T-helper 1 cell treated with Interleukin-12 subunit alpha and Interleukin-12 subunit beta and Interleukin-4 antibody, amounts not matched to agents 30 μg/mL and 1 μg/mL, for 36 hours (primary cell): Measurements from ENCODE around the gene TAGLN2.

Experiments
- H3K27ac Mint-ChIP-seq: one replicate; pipeline ENCODE4 v1.8.0; 2021; ENCODE audit warnings: mild to moderate bottlenecking, mixed read lengths
- H3K27me3 Mint-ChIP-seq: one replicate; pipeline ENCODE4 v1.8.0; 2021; ENCODE audit warnings: low read depth, mixed read lengths
- H3K36me3 Mint-ChIP-seq: one replicate; pipeline ENCODE4 v1.8.0; 2021; ENCODE audit warnings: low read depth, mixed read lengths
- H3K4me1 Mint-ChIP-seq: one replicate; pipeline ENCODE4 v1.8.0; 2021; ENCODE audit warnings: low read depth, mixed read lengths
- H3K4me3 Mint-ChIP-seq: one replicate; pipeline ENCODE4 v1.8.0; 2021; ENCODE audit warnings: mild to moderate bottlenecking, moderate library complexity, mixed read lengths
- H3K9me3 Mint-ChIP-seq: one replicate; pipeline ENCODE4 v1.8.0; 2021; ENCODE audit warnings: mixed read lengths

Gene TAGLN2

DNA sequence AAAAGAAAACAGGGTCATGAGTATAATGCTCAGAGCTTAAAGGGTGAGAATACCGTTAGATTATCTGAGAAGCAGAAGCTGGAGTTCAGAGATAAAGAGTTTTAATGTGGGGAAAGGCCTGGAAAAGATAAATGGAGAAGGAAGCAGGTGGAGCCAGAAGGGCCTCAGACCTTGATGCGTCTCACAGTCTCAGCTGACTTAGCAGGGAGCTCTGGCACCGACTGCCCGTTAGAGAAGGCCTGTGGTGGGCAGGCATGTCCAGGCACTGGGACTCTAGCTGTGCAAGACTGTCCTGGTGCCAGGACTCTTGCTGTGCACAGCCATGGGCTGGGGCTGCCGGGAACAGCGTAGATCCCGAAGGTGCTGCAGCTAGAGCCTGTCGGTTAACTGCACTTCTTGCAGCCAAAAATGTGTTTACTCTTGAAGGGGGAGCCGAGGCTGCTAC, 32.5 kb upstream of the TAGLN2 start:
- Mint-ChIP-seq H3K27me3 (peaks cover 33% of the 10 kb centered on the region), H3K4me3 (no peak overlapping the region), H3K36me3 (no peaks in the 10 kb centered on the region), H3K4me1 (peaks cover 3% of the 10 kb centered on the region), H3K9me3 (no peaks in the 10 kb centered on the region), H3K27ac (no peak overlapping the region)

DNA sequence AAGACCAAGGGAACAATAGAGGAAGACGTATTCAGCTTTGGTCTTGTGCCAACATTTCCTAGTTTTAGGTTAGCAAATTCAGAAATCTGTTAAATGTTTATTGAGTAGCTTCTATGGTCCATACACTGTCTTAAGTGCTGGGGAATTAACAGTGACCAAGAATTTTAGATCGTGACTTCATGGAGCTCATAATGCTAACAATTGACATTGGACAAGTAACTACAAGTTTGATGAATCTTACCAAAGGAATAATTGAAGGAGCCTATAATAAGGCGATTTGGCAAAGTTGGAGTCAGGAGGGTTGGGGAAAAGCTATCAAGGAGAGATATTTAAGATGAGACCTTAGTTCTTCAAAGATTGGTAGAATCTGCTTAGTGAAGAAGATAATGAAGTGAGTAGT, 30.1 kb upstream of the TAGLN2 start:
- Mint-ChIP-seq H3K27ac (no peak overlapping the region), H3K27me3 (peaks cover 49% of the 10 kb centered on the region), H3K4me3 (no peak overlapping the region), H3K36me3 (no peaks in the 10 kb centered on the region), H3K4me1 (peaks cover 4% of the 10 kb centered on the region), H3K9me3 (no peaks in the 10 kb centered on the region)

DNA sequence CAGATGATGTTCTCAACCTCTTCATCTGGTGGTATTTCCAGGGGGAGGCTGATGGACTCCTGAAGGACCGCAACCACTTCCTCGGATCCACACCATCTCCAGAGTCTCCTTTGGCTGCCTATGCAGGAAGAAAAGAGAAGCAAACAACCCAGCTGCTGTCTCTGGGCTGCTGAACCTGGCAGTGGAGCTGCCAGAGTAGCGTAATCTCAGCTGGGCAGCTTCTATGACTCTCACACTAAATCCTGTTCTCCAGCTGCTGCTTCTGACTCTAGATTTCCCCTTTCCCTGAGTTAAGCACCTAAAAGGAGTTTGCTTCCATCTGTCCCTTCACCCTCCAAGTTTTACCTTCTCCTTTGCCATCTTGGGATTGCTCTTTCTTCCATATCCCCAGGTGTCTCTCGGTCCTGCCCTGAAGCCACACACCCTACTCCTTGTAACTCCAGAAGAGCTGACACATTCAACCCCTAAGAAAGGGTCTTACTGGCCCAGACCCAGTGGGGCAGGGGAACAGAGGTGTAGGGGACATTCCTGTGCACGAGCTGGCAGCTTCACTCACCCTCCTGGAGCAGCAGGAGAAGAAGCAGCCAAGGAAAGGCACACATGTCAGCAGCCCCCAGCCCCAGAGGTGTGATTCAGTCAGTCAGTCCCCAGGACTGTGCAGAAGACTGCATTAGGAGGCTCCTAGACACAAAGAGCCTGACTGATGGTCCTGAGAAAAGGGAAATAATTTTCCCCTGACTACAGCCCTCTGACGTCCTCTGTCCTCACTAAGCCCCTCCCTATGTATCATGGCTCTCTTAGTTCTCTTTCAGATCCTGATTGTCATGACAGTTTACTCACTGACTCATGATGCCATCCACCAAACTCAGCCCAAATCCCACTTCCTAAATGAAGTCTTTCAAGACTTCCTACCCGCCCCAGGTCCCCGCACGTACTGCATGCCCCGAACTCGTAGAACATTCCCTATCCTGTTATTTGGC, 28.5 kb upstream of the TAGLN2 start, which contains the start of gene SLAMF9:
Gene SLAMF9, minus strand, starts transcription at position 702 of the 980 bp plus-strand sequence. Its CDS starts 100 bp downstream, at position 602.
- no peak within 1 kb of the TSS for H3K27ac Mint-ChIP-seq
- H3K4me3 Mint-ChIP-seq: no peak within 1 kb of the TSS
- H3K36me3 Mint-ChIP-seq: no peaks in the 10 kb centered on the region
- peaks cover 2% of the 10 kb centered on the region for H3K4me1 Mint-ChIP-seq
- peaks cover 63% of the 10 kb centered on the region for H3K27me3 Mint-ChIP-seq
- H3K9me3 Mint-ChIP-seq: no peaks in the 10 kb centered on the region

DNA sequence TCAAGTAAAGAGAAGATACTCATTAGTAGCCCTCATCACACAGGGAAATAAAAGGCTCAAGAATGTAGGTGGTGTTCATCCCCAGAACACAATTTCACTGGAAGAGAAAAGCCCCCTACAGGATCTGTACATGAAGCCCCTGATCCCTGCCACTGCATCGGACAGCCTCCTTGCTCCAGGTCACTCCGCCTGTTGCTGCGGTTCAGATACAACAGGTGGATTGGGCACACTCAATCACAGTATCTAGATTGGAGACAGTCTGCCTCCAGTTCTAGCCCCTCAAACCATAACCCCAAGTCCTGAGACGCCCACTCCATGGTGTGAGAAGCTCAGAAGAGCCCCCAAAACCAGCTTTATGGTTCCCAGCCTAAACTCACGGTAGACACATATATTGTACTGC, 27.6 kb upstream of the TAGLN2 start:
- Mint-ChIP-seq H3K9me3 (no peaks in the 10 kb centered on the region), H3K4me1 (peaks cover 2% of the 10 kb centered on the region), H3K4me3 (no peak overlapping the region), H3K27ac (no peak overlapping the region), H3K36me3 (no peaks in the 10 kb centered on the region), H3K27me3 (peaks cover 69% of the 10 kb centered on the region)

DNA sequence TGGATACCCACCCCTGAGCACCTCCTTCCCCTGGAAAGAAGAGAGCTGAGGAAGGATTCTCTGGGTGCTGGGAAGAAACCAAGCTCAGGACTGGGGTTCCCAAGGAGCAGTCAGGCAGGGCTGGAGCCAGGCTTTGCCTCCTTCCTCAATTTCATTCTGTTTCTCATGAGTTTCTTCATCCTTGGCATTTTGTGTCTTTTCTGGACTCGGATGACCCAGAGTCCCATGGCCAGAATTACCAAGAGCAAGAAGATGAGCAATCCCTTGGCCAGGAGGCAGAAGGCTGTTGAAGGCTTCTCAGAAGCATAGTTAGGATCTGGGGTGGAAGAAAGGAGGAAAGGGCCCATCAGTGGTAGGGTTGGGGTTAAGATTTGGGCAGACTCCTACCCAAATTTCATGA, 26.2 kb upstream of the TAGLN2 start:
- Mint-ChIP-seq H3K4me1 (peaks cover 2% of the 10 kb centered on the region), H3K36me3 (no peaks in the 10 kb centered on the region), H3K27me3 (peaks cover 80% of the 10 kb centered on the region), H3K4me3 (no peak overlapping the region), H3K9me3 (no peaks in the 10 kb centered on the region), H3K27ac (no peak overlapping the region)

DNA sequence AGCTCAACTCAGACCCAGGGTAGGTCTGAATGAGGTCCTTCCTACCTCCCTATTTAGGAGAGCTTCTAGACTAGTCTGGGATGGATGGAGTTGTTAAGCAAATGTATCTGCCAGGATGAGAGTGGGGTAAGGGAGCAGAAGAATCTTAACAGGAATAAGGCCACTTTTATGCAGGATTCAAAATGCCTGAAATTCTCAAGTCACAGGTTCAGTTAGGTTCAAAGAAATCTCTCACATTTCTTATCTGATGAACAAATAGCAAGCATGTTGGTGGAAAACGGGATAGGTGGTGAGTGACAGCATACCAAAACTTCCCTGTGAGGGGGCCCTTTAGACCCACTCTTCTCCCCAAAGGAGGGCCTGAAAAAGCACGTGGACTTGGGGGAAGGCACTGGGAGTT, 25.7 kb upstream of the TAGLN2 start:
- Mint-ChIP-seq H3K27me3 (peaks cover 82% of the 10 kb centered on the region), H3K9me3 (no peaks in the 10 kb centered on the region), H3K4me3 (no peak overlapping the region)

DNA sequence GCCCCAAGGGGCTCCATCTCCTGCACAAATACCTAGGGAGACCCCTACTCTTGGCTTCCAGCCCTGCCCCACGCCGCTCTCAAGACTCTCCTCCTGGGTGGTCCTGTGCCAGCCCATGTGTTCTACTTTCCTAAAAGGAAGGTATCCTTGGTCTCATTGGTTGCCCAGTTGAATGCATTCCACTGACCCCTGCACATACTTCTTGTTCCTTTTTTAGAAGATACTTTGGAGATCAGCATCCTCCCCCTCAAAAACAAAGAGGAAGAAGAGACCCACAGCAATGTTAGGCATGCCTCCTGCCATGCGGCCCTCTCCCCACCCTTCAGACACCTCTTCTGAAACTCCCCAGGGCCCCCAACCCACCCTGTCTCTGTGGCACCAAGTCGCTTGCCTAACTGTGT, 24.7 kb upstream of the TAGLN2 start:
- peaks cover 84% of the 10 kb centered on the region for H3K27me3 Mint-ChIP-seq
- H3K4me3 Mint-ChIP-seq: no peak overlapping the region
- no peaks in the 10 kb centered on the region for H3K9me3 Mint-ChIP-seq
- peaks cover 5% of the 10 kb centered on the region for H3K4me1 Mint-ChIP-seq
- H3K36me3 Mint-ChIP-seq: no peaks in the 10 kb centered on the region
- H3K27ac Mint-ChIP-seq: no peak overlapping the region

More for the DNA sequence above, 25.7 kb upstream of the TAGLN2 start:
- peaks cover 2% of the 10 kb centered on the region for H3K4me1 Mint-ChIP-seq
- no peaks in the 10 kb centered on the region for H3K36me3 Mint-ChIP-seq
- no peak overlapping the region for H3K27ac Mint-ChIP-seq

DNA sequence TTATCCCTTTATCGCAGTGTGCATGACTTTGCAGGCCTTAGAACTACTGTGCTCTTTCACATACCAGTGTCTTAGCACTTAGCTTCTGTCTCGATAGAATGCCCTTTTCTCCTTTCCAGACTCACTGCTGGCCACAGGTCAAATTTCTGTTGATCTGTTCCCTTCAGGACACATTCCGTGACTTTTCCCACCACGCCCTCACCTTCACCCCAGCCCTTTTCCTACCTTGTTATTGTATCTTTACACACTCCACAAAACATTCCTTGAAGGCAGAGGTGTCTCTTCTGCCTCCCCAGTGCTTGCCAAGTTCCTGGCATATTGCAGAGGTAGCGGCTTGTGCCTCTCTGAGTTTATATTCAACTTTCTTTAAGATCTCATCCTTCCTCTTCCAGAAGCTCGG, 23.8 kb upstream of the TAGLN2 start:
- peaks cover 87% of the 10 kb centered on the region for H3K27me3 Mint-ChIP-seq
- no peak overlapping the region for H3K4me3 Mint-ChIP-seq
- no peaks in the 10 kb centered on the region for H3K36me3 Mint-ChIP-seq
- H3K27ac Mint-ChIP-seq: no peak overlapping the region
- no peaks in the 10 kb centered on the region for H3K9me3 Mint-ChIP-seq
- H3K4me1 Mint-ChIP-seq: peaks cover 5% of the 10 kb centered on the region

DNA sequence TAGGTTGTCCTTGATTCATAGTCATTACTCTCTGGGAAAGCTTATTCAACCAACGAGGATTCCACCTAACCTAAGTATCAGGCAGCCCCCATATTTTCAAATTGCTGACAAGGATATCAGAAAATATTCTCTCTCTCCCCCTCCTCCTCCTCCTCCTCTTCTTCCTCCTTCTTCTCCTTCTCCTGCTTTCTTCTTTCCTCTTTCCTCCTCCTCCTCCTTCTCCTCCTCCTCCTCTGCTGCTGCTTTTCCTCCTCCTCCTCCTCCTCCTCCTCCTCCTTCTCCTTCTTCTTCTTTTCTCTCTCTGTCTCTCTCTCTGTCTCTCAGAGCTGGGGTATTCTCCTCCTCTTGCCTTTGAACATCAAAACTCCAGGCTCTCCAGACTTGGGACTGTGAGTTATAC, 22.6 kb upstream of the TAGLN2 start:
- peaks cover 5% of the 10 kb centered on the region for H3K4me1 Mint-ChIP-seq
- peaks cover 87% of the 10 kb centered on the region for H3K27me3 Mint-ChIP-seq
- H3K36me3 Mint-ChIP-seq: no peaks in the 10 kb centered on the region
- H3K27ac Mint-ChIP-seq: no peak overlapping the region
- H3K4me3 Mint-ChIP-seq: no peak overlapping the region
- H3K9me3 Mint-ChIP-seq: no peaks in the 10 kb centered on the region

DNA sequence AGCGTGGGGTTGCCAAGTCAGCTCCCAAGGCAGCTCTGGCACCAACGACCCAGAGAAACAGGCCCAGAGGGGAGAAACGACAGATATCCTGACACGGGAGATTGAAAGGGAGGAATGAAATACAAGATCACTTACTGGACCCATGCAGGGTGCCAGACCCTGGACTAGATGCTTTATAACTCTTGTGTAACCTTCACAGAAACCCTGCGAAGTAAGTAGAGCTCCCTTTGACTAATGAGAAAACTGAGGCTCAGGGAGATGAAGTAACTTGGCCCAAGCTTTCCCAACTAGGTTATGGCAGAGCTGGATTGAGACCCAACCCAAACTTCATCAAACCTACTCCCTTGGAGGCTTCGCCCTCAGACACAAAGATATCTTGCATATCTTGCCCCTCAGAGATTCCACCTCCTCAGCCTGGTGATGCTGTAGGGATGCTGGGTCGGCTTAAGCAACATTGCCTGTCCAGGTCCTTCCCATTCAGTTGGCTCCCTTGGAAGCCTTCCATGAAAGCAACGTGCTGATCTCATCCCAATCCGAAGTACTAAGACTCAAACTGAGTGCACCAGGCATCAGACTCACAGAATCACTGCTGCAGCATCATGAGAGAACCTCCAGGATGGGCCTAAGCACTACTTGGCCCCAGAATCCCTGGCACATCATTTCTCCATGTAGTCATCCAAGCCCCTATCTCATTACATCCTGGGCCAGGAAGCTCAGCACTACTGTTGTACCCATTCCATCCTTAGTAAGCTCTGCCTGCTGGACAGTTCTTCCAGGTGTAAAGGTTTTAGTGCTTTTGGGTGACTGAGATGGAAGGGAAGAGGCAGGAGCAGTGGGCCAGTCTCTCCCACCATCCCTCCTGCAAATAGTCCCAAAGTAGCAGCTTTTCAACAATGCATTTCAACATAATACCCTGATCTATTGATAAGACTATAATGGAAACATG, 21.2 kb upstream of the TAGLN2 start:
- peaks cover 5% of the 10 kb centered on the region for H3K4me1 Mint-ChIP-seq
- no peaks in the 10 kb centered on the region for H3K9me3 Mint-ChIP-seq
- no peak overlapping the region for H3K27ac Mint-ChIP-seq
- H3K4me3 Mint-ChIP-seq: no peak overlapping the region
- H3K36me3 Mint-ChIP-seq: no peaks in the 10 kb centered on the region
- peaks cover 81% of the 10 kb centered on the region for H3K27me3 Mint-ChIP-seq

DNA sequence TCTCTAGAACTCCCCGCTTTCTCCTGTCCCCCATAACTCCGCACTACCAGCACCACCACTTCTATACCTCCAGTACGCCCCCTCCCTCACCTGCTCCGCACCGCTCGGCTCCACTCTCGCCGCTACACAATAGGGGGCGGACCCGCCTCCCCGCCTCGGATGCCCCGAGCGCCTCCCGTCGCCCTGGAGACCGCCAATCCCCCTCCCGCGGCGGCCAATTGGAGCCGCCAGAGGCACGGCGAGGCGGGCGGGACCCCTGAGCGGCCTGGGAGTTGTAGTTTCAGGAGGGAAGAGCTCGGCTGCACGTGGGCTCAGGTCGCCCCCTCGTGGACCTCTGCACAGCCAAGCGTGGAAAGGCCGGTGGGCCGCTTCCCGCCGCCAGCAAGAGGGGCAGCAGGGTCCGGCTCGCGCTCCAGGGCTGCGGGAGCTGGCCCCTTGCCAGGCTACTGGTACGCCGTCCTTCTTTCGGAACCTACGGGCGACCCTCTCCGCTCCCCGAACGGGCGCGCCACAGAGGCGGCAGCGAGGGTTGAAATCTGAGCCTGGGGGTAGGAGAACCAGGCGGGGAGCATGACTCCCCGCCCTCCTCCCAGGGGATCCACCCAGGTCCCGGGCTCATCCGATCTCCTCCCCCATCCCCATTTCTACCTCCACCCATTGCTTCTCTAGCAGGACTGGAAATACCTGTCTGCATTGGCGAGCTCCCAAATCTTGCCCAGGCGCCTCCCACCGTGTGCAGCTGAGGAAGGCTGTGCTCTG, 20.4 kb upstream of the TAGLN2 start, which contains the start of gene IGSF9:
Gene IGSF9, minus strand, starts transcription at position 131 of the 759 bp plus-strand sequence. CDS start 2,159 bp downstream, outside the sequence.
- Mint-ChIP-seq H3K27ac (no peak within 1 kb of the TSS), H3K4me3 (peak within 1 kb of the TSS; percentile 3), H3K9me3 (no peaks in the 10 kb centered on the region), H3K4me1 (peaks cover 5% of the 10 kb centered on the region), H3K36me3 (no peaks in the 10 kb centered on the region), H3K27me3 (peaks cover 78% of the 10 kb centered on the region)

DNA sequence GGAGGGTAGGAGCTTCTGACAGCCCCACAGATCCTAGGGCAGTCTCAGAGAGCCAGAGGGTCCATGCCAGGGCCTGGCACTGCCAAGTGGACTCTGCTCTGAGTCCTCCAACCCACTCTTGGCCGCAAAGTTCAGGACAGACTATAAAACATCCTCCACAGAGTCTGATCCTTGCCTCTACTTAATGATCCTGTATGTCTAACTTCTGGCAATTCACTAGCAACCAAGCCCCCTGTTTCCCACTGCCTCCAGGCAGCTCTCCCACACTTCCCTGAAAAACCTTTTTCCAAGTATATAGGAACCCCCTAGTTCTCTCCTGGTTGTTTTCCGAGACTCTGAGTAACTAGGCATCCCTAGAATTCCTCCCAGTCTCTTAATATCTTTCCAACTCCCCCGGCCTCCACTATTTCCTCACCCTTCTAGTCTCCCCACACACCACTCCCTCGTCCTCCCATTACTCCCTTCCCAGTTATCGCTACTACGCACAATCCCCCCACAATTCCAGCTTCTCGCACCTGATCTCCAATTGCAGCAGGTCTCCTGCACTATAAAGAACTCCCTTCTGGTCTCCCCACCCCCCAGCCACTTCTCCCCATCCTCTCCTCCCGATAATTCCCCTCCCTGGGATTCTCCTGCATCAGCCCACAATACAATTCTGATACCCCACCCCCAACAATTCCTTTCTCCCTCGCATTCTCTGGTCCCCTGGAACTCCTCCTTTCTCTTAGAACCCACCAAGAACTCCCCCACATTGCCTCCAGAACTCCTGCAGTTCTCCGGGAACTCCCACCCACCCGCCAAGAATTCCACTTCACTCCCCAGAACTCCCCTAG, 19.5 kb upstream of the TAGLN2 start:
- H3K27ac Mint-ChIP-seq: no peak overlapping the region
- no peaks in the 10 kb centered on the region for H3K9me3 Mint-ChIP-seq
- H3K36me3 Mint-ChIP-seq: no peaks in the 10 kb centered on the region
- peaks cover 3% of the 10 kb centered on the region for H3K4me1 Mint-ChIP-seq
- peaks cover 75% of the 10 kb centered on the region for H3K27me3 Mint-ChIP-seq
- H3K4me3 Mint-ChIP-seq: peak overlapping the region; percentile 3

DNA sequence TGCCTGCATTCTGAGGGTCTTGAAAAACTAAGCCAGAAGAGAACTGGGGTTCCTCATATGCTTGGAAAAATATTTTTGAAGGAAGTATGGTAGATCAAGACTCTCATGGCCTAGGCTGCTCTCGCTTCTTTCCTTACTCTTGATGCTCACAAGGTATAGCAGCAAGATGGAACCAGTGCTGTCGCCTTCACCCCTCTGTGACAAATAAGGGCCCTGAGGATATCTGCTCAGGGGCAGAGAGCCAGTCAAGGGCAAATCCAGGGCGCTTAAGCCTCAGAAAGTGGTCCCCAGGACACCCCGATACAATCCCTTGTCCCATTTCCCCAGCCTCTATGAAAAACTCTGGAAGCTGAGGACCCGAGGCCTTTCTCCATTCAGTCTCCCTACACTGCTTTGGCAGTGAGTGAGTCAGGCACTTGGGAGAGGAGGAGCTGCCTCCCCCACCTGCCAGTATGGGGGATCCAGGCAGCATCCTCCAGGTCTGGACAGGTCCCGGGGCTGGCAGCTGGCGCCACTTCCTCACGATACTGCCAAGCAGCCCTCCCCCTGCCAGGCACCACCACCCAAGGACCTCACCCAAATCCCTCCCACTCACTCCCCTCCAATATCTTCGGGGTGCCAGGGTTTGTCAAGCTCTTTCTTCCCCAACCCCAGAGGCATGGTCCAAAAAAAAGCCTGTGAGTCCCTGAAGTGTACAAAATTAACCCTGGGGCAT, 18.8 kb upstream of the TAGLN2 start:
- Mint-ChIP-seq H3K27ac (no peak overlapping the region), H3K9me3 (no peaks in the 10 kb centered on the region), H3K36me3 (no peaks in the 10 kb centered on the region), H3K27me3 (peaks cover 73% of the 10 kb centered on the region), H3K4me1 (peaks cover 3% of the 10 kb centered on the region), H3K4me3 (no peak overlapping the region)
